HG03175 (cell line): ENCODE measurements around the gene ACLY.
"Not testable (repeated sequence)": the region's sequence is repeated elsewhere in the genome, so short reads cannot be mapped to it uniquely, and the experiment has no call there.

Experiments used
- ATAC-seq: cut with Tn5 transposase; IDR thresholded peaks from one replicate; pipeline ENCODE4 v1.9.1; 2021; ENCODE audit warnings: mild to moderate bottlenecking, moderate library complexity; ENCODE audit not compliant: unreplicated experiment

The ACLY gene

DNA sequence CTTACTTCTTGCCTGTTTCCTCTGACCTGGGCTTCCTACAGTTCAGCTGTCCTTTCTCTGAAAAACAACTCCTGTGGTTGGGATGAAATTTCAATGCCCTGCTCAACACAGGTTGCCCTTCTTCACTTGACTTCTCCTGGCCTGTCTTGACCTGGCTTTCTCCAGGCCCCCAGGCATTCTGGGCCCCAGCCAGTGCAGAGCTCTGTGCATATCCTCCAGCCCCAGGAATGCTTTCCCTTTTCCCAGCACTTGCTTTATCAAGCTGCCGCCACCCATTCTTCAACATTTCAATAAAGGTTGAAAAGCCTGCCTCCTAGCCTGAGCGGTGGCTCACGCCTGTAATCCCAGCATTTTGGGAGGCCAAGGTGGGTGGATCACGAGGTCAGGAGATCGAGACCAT, 22.4 kb upstream of the ACLY start:
- ATAC-seq: no peak

DNA sequence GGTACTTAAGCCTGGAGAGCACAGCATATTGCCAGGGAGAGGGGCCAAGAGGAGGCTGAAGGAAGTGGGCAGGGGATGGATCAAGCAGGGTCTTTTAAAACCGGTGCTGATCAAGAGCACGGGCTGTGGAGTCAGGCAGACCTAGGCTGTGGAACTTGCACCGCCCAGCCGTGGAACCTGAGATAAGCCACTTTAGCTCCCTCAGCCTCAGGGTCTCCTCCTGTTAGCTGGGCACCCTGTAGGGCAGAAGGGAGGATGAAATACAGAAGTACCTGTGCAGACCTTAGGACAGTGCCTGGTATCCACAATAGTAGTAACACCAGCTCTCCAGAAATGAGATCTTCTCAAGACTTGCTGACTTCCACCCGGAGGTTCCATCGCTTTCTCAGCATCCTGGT, 20.9 kb upstream of the ACLY start:
- no peak for ATAC-seq

DNA sequence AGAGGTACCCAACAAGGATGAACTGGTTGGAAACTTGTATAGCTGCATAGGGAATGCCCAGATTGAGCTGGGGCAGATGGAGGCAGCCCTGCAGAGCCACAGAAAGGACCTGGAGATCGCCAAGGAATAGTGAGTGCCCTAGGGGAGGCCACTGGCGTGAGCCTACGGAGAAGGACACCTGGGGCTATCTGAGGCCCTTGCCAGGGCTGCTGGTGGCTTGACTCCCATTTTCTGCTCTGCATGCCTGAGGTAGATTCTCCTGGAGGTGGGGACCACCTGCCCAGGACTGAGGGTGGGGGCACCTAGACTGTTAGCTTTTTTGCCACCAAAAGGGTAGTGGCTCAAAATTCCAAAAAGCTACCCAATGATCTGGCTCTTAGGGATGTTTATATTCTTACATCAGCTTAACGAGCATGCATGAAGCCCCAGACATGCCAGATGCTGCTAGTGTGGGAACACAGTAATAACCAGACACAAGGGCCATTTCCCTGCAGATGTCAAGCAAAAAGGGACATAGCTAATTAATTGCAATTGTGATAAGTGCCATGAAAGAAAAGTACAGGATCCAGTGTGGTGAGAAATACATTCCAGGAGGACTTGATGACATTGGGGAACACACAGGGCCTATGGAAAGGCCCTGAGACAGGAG, 20.4 kb upstream of the ACLY start:
- ATAC-seq: no peak

DNA sequence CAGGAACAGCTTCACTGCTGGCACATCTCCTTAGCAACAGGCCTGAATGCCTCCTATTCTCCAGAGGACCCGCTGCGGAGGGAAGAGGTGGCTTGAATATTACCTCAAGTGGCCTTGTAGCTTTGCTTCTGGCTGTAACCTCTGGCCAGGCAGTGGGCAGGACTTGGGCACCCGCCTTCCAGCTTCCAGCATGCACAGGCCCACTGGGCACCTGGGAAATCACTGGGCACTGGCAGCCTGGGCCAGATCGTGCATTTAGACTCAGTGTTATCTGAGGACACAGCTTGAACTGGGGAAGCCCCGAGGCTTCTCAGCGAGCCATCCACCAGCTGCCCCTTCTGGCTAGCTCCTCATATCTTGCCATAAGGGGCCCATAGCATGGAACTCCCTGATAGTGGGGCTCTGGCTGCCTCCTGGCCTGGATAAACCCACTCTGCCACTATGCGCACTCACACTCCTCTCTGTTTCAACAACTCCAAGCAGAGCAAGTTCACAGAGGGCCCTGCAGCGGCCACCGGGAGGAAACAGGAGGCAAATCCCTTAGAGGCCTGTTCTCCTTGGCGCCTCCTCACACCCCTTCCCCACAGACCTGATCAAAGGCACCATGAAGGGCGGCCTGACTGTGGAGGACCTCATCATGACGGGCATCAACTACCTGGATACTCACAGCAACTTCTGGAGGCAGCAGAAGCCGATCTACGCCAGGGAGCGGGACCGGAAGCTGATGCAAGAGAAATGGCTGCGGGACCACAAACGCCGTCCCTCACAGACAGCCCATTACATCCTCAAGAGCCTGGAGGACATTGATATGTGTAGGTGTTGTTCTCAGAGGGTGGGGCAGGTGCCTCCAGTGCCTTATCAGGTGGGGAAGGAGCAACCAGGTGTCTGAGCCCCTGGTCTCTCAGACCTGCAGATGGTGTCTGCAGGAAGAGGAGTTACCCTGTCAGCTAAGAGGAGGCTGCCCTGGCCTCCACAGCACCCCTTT, 19.5 kb upstream of the ACLY start:
- no peak for ATAC-seq

DNA sequence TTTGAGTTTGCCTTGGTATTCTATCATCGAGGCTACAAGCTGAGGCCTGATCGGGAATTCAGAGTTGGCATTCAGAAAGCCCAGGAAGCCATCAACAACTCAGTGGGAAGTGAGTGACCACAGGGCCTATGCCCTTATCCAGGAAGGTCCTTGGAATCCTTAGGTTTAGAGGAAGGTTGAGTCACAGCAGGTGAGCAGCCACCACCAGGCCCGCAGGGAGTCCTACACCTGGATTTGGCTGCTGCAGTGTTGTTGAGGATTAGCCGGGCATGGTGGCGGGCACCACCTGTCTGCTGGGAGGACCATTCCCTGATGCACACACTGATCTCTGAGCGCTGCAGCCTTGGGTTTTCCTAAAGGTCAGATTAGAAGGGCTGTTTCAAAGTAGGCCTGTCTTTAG, 16.9 kb upstream of the ACLY start:
- no peak for ATAC-seq

DNA sequence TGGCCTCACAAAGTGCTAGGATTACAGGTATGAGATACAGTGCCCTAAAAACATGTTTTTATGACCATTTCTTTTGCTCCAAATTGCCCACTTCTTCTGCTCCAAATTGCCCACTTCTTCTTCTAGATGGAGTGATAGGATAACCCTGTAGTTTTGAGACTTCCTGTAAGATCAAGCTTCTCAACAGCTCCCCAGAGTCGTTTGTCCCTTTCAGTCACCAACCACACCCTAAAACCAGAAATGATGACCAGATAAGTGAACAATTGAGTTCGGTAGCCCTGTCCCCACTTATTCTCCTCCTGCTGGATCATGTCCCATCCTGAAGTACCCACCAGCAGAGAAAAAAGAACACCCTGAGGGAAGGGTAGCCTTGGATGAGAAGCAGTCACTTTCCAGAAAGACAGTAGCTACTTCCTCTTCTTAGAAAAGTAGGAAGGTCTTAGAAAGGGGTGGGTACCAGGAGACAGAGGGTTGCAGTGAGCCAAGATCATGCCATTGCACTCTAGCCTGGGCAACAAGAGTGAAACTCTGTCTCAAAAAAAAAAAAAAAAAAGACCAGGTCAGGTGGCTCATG, 14.2 kb upstream of the ACLY start:
- ATAC-seq: no peak

DNA sequence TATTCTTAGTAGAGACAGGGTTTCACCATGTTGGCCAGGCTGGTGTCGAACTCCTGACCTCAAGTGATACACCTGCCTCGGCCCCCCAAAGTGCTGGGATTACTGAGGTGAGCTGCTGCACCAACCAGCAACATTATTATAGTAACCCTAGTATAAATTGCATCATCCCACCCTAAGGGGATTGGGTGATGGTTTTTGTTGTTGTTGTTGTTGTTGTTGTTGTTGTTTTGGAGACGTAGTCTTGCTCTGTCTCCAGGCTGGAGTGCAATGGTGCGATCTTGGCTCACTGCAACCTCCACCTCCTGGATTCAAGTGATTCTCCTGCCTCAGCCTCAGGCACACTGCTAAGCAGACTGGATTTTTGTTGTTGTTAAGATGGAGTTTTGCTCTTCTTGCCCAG, 13.0 kb upstream of the ACLY start:
- not testable (repeated sequence) for ATAC-seq

DNA sequence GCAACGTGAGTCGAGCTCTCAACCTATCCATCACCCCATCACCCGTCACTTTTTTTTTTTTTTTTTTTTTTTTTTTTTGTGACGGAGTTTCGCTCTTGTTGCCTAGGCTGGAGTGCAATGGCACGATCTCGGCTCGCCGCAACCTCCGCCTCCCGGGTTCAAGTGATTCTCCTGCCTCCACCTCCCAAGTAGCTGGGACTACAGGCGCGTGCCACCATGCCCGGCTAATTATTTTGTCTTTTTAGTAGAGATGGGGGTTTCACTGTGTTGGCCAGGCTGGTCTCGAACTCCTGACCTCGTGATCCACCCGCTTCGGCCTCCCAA, 12.0 kb upstream of the ACLY start:
- ATAC-seq: not testable (repeated sequence)

DNA sequence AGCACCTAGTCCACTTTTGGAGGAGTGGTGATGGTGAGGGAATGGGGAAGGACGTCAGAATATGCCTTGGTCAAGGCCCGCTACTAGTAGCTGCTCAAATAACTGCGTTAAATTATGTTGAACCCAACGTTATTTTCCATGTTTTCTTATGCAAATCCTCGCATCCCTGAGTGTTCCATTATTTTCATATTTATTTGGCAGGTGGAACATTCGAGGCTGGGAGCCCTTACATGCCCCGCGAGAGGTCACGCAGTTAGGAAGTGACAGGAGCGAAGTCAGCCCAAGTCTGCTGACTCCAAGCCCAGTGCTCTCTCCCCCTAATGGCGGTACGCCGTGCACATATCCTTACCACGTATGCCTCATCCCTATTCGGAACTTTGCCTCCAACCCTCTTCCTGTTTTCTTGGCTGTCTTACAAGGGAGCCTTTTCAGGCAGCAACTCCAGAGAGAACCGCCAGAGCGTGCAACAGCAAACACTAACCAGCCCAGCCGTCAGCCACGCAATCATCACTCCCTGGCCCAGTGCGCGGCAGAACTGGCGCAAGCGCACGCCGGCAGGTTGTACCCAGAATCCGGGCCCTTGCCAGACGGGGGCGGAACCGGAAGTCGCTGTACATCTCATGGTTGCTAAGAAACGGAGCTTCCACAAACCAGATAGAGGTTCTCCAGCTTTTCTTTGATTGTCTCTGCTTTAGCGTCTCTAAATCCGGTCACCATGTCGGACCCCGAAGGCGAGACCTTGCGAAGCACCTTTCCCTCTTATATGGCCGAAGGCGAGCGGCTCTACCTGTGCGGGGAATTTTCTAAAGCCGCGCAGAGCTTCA, 11.5 kb upstream of the ACLY start, which contains the start of gene ODAD4:
ODAD4 (plus strand) TSS at position 609 of the 824 bp plus-strand sequence; CDS start at position 716, 107 bp downstream.
- ATAC-seq: peak; percentile 92

DNA sequence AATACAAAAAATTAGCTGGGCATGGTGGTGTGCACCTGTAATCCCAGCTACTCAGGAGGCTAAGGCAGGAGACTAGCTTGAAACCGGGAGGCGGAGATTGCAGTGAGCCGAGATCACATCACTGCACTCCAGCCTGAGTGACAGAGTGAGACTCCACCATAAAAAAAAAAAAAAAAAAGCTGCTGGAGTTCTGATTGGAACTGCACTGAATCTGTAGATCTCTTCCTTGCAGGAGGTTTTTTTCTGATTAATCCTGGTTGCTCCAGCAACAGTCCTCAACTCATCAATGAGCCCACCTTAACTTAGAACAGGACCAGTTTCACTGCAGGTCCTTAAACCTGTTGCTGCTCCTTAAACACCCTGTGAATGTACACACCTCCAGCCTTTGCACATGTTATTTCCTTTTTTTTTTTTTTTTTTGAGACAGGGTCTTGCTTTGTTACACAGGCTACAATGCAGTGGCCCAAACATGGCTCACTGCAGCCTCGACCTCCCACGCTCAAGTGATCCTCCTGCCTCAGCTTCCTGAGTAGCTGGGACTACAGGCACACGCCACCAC, 10.0 kb upstream of the ACLY start:
- no peak for ATAC-seq

DNA sequence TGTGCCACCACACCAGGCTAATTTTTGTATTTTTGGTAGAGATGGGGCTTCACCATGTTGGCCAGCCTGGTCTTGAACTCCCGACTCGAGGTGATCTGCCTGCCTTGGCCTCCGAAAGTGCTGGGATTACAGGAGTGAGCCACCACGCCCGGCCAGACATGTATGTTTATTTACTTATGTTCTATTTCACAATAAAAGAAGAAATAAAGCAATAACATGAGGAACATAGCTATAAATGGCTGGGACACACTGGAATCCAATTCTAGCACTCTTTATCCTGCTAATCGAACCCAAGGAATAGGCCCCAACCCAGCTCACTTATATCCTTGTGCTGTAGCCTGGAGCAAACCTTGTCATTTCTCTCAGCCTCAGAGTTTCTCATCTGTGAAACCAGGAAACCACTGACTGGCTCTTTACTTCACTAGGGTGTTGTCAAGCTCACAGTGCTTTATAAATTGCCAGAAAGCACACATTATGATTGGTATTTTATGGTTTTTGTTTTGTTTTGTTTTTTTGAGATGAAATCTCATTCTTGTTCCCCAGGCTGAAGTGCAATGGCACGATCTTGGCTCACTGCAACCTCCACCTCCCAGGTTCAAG, 7.3 kb upstream of the ACLY start:
- no peak for ATAC-seq

DNA sequence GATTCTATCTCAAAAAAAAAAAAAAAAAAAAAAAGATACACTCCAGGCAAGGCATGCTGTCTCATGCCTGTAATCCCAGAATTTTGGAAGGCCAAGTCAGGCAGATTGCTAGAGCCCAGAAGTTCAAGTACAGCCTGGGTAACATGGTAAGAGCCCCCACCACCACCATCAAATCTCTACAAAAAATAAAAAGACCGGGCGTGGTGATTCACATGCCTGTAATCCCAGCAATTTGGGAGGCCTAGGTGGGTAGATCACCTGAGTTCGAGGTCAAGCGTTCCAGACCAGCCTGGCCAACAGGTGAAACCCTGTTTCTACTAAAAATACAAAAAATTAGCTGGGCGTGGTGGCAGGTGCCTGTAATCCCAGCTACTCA, 1.8 kb upstream of the ACLY start:
- ATAC-seq: no peak

DNA sequence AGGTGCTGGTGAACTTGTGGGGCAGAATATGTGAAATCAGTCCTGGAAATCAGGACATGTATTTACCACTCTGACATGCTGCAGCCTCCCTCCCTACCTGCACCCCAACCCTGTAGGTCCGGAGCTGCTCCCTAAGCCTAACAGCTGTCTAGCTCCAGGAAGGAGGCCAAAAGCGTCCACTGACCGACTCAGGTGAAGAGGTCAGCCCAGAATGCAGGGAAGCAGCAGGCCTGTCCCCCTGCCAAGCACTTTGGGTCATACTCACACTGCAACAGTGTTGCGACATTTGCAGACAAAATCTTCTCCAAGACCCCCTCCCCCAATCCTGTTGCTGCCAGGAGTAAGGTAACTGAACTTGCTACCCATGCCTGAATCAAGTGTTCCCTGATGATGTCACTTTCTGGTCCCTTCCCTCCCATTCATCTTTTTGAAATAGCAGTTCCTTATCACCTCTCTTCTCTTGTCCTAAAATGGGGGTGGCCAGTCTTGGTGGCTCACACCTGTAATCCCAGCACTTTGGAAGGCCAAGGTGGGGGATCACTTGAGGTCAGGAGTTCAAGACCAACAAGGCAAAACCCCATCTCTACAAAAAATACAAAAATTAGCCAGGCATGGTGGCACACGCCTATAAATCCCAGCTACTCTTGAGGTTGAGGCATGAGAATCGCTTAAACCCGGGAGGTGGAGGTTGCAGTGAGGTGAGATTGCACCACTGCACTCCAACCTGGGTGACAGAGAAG, 1.3 kb upstream of the ACLY start:
- no peak for ATAC-seq

DNA sequence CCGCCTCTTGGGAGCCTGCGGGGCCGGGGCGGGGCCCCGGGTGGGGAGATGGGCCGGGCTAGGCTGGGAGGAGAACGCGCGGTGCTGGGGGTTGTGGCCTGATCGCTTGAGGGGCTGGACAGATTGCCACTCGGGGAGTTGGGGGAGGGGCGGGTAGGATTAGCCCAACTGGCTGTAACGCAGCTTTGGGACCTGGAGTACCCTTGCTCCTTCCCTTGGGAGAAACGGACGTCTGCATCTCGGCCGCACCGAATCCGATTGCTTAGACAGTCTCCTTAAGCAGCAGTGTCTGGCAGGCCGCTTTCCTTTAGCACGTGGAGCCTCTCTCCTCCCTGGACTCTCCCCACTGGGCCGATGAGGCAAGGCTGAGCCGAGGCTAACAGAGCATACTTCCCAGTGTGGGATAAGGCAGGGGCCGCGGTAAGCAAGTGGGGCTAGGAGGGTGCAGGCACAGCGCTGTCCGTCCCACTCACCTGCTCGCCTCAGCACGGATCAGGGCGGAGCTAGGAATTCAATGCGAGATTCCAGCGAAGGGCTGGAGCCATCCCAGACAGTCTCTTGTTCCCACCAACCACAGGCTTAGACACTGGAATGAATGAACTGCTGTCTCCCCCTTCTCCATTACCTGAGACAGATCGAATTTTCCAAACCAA, 540 bp upstream of the ACLY start:
- peak; percentile 17 for ATAC-seq

DNA sequence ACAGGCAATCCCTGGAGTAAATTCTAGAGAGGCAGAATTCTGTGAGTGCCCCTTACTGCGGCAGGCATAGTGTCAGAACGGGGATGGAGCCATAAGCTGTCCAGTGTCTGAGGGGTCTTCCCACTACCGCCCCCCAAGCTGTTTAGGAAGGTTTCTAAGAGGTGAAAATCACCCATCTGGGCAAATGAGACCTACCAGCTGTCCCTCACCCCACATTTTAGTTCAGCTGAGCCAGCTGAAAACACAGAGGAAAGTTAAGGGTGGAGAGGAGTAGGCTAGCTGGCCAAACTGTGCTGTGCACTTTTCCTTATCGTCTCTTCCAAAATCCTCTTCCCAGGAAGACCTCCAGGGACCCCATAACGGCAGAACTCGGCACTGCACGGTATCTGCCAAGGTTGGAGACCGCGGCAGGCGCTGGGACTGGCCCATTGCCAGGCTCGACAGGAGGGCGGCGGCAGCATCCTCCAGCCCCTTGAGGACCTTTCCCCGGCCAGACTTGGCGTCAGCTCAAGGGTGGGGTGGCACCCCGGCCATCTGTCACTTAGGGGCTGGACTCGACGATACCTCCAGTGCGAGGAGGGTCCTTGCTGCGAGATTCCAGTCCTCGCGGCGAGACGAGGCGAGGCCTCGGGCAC, 955 bp downstream of the ACLY start:
- no peak for ATAC-seq

DNA sequence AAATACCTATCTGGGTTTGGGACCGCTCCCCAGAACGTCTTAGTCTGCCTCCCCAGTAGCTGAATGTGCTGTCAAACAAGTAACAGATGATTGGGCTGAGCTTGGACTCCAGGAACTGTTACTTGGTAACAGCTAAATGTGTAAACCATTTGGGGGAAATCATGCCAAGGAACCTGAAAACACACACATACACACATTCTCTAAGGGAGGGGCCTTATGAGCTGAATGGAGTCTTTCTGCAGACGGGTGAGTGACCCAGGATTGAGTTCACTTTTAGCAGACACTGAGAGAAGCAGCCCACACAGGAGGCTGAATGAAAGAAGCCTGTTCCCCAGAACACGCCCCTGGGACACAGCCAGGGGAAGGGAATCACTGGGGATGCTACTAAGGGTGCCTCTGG, 1.6 kb downstream of the ACLY start:
- ATAC-seq: no peak

DNA sequence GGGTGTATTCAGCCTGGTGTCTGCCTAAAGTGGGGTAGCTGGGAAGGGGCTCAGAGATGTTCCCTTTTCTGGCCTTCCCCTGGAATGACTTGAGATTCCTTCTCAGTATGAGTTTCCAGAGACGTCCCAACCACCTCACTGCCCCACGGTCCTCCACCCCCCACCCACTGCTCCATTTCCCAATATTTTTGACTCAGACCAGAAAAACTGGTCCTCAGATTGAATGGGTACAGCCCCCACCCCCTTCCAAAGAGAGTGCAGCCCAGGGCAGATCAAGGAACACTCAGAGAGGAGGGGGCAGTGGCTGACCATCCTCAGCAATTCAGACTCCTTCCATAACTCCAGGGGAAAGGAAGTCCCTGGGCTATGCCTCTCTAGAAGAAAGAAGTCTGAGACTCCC, 3.2 kb downstream of the ACLY start:
- no peak for ATAC-seq

DNA sequence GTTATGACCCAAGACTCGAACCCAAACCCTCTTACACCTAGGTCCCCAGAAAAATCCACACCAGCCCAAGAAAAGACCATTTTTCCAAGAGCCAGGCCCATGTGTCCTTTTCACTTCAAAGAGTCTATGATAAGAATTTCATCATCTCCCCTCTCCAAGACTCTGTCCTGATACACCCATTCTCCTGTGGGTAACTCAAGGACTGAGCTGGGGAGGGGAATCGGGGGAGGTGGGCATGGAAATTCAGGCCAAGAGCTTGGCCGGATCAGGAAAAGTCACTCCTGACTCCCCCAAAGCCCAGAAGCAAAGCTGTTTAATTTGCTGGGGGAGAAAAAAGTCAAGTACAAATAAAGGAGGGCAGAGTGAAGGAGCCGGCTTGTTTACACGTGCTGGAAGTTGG, 3.7 kb downstream of the ACLY start:
- no peak for ATAC-seq

DNA sequence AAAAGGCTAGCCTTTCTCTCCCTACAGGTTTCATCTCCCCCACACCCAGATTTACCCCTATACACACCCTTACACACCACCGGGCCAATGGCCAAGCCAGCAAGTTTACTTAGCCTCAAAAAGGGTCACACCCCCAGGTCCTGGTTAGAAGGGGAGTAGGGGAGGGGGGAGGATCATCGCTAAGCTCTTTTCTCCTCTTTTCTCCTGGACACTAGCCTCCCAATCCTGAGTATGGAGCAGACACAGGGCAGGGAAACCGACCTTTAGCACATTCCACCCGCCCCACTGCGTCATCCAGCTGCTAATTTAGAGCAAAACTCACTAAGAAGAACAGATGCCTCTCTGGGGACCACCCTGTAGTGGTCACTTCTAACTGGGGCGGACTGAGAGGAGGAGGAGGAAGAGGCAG, 4.4 kb downstream of the ACLY start:
- no peak for ATAC-seq
